ENCODE measurements around the gene SARDH. TPM values are rescaled to one million over a fixed set of nuclear protein-coding genes. Genes with fewer than 3 reads are reported as not detected.

The SARDH gene, protein sequence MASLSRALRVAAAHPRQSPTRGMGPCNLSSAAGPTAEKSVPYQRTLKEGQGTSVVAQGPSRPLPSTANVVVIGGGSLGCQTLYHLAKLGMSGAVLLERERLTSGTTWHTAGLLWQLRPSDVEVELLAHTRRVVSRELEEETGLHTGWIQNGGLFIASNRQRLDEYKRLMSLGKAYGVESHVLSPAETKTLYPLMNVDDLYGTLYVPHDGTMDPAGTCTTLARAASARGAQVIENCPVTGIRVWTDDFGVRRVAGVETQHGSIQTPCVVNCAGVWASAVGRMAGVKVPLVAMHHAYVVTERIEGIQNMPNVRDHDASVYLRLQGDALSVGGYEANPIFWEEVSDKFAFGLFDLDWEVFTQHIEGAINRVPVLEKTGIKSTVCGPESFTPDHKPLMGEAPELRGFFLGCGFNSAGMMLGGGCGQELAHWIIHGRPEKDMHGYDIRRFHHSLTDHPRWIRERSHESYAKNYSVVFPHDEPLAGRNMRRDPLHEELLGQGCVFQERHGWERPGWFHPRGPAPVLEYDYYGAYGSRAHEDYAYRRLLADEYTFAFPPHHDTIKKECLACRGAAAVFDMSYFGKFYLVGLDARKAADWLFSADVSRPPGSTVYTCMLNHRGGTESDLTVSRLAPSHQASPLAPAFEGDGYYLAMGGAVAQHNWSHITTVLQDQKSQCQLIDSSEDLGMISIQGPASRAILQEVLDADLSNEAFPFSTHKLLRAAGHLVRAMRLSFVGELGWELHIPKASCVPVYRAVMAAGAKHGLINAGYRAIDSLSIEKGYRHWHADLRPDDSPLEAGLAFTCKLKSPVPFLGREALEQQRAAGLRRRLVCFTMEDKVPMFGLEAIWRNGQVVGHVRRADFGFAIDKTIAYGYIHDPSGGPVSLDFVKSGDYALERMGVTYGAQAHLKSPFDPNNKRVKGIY
- total RNA-seq = 10 to 100 TPM in 3 of 5 experiments, 1 to 10 TPM in 1, under 1 TPM in 1; 0.73 to 27.2 (median 16.5) TPM
- 10 to 100 TPM; 10.2 to 11.0 TPM for polyA plus RNA-seq
- 15.9 reads per million, percentile 45 among the genes with 10 or more reads in this experiment for total RNA-seq

DNA sequence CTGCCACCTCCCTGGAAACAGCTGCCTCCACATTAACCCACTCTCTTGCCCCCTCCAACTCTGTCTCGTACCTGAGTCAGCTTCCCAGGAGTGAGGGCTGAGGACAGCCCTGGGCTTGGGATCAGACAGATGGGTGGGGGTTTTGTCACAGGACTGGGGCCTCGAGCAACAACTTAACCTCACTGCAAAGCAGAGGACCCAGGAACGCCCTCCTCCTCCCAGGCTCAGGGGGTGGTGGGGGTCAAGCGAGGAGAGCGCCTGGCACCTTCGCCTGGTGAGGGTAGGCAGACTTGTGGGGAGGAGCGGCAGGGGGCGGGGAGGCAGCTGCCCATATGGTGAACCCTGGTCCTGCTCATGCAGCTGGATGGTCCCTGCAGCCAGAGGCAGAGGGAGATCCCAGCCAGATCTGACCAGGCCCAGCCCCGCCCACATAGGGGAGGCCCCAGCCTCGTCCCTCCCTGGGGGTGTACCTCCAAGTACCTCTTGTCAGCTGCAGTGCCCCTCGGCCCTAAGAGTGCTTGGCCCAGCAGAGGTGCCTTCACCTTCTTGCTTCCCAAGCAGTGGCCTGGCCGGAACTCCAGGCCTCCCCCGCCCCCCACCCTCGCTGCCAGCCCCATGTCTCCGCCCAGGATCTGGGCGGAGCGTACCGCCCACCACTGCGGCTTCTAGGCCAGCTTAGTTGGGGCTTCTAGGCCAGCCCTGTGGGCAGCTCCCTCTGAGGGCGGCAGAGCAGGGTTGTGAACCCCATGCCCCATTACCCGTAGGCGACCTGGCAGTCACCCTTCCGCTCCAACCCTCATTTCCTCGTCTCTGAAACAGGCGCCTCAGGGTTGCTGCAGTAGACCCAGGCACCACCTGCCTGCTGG lies at the start of gene SARDH:
SARDH (minus strand) TSS at position 579 of the 866 bp plus-strand sequence. CDS start 4,179 bp downstream, outside the sequence.
- intact Hi-C loops (cut with micrococcal nuclease) = no loop called here
- Histone ChIP-seq H3K27ac (ENCODE audit: low read depth, low read length) (no peak within 1 kb of the TSS), H3K36me3 (ENCODE audit: control insufficient read depth in 2 of 3, insufficient read depth in 3 of 3, low read length in 3 of 3) (no peaks in the 10 kb centered on the region), H3K27me3 (ENCODE audit: control insufficient read depth in 2 of 2, insufficient read depth in 2 of 2, low read length in 2 of 2) (no peaks in the 10 kb centered on the region), H3K9me3 (ENCODE audit: control insufficient read depth in 2 of 3, low read length in 3 of 3) (no peaks in the 10 kb centered on the region), H3K4me3 (ENCODE audit: low read length) (peak within 1 kb of the TSS; percentile 31), H3K4me1 (ENCODE audit: control insufficient read depth in 2 of 2, insufficient read depth in 2 of 2, low read length in 2 of 2) (peaks cover 3 to 6% of the 10 kb centered on the region in 2 donors)
- H3K36me3 Mint-ChIP-seq = no peaks in the 10 kb centered on the region
- ATAC-seq (peak; percentile 70), DNase-seq (peak in 4 of 9 donors; percentile 15 to 51 (median 20))
- peak within 1 kb of the TSS in 1 of 9 donors; percentile 46 for H3K27ac Mint-ChIP-seq
- no peaks in the 10 kb centered on the region for H3K9me3 Mint-ChIP-seq
- H3K27me3 Mint-ChIP-seq = no peaks in the 10 kb centered on the region
- POLR2A ChIA-PET = no interaction called here
- peak within 1 kb of the TSS in 8 of 10 donors; percentile 27 to 62 (median 54) for H3K4me3 Mint-ChIP-seq
- H3K4me1 Mint-ChIP-seq = peaks cover 2 to 11% (median 5%) of the 10 kb centered on the region in 7 donors
- CTCF ChIA-PET = interaction anchor here (0.9 kb wide), 1 partner anchor 8 kb away, joined by 4 read pairs; no protein-coding TSS in a partner anchor

DNA sequence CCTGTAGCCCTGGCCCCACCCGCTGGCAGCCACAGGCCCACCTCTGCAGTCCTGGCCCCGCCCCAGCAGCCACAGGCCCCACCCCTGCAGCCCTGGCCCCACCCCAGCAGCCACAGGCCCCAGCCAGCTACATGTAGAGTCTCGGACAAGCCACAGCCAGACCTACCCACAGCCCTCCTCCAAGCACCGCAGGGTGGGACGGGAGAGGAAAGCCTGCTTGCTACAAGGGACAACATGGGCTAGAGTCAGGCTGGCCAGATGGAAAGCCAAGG lies 49.5 kb upstream of the SARDH start:
- ChIA-PET POLR2A (no interaction called here), CTCF (no interaction called here)
- no peaks in the 10 kb centered on the region for H3K4me1 ChIP-seq (ENCODE audit: control insufficient read depth in 2 of 2, insufficient read depth in 2 of 2, low read length in 2 of 2)
- Mint-ChIP-seq H3K36me3 (peaks cover 0 to 4% (median 0%) of the 10 kb centered on the region in 5 donors), H3K4me1 (peaks cover 0 to 9% (median 4%) of the 10 kb centered on the region in 7 donors), H3K9me3 (peaks cover 0 to 1% (median 0%) of the 10 kb centered on the region in 11 donors), H3K27me3 (peaks cover 0 to 4% (median 0%) of the 10 kb centered on the region in 5 donors), H3K4me3 (no peak overlapping the region), H3K27ac (no peak overlapping the region)
- H3K27ac ChIP-seq (ENCODE audit: low read depth, low read length) = no peak overlapping the region
- H3K27me3 ChIP-seq (ENCODE audit: control insufficient read depth in 2 of 2, insufficient read depth in 2 of 2, low read length in 2 of 2) = no peaks in the 10 kb centered on the region
- DNase-seq = no peak
- H3K36me3 ChIP-seq (ENCODE audit: control insufficient read depth in 2 of 3, insufficient read depth in 3 of 3, low read length in 3 of 3) = no peaks in the 10 kb centered on the region
- no peaks in the 10 kb centered on the region for H3K9me3 ChIP-seq (ENCODE audit: control insufficient read depth in 2 of 3, low read length in 3 of 3)
- peak; percentile 55 for ATAC-seq
- no peak overlapping the region for H3K4me3 ChIP-seq (ENCODE audit: low read length)
- intact Hi-C loops (cut with micrococcal nuclease) = no loop called here

DNA sequence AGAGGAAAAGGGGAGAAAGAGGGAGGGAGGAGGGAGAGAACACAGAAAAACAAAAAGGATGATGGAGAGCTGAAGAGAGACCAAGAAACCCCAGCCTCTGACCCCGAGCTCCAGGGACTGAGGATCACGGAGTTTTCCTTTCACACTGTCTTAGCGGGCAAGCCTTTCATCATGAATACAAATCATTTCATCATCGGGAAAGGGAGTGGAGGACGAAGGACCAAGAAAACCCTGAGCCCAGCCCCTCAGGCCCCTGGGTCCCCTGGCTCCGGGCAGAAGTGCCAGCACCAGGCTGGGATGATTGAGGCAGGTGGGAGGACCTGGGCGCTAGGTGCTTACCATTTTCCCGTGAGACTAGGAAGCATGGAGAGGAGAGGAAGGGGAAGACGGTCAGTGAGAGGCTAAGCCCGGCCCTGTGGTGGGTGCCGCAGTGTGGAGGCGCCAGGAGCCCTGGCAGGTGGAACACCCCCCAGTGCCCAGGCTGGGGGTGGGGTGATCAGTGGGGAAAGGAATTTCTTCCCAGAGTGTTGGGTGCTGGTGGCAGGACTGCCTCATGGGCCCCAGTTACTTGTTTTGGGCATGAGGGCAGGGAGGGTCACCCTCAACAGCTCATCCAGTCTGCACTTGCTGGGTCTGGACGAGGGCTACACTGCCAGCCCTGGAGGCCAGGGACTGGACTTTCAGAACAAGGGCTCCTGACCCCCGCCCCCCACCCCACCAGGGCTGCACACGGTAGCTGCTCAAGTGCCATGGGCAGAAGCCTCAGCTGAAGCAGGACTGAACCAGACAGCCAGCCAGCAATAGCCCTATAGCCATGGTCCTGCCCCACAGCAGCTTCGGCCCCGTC lies 49.0 kb upstream of the SARDH start:
- Histone ChIP-seq H3K36me3 (ENCODE audit: control insufficient read depth in 2 of 3, insufficient read depth in 3 of 3, low read length in 3 of 3) (no peaks in the 10 kb centered on the region), H3K27me3 (ENCODE audit: control insufficient read depth in 2 of 2, insufficient read depth in 2 of 2, low read length in 2 of 2) (no peaks in the 10 kb centered on the region), H3K9me3 (ENCODE audit: control insufficient read depth in 2 of 3, low read length in 3 of 3) (no peaks in the 10 kb centered on the region), H3K4me1 (ENCODE audit: control insufficient read depth in 2 of 2, insufficient read depth in 2 of 2, low read length in 2 of 2) (no peaks in the 10 kb centered on the region), H3K27ac (ENCODE audit: low read depth, low read length) (no peak overlapping the region), H3K4me3 (ENCODE audit: low read length) (no peak overlapping the region)
- intact Hi-C loops (cut with micrococcal nuclease) = no loop called here
- Mint-ChIP-seq H3K27ac (peak overlapping the region in 1 of 9 donors; percentile 18), H3K4me1 (peaks cover 0 to 8% (median 1%) of the 10 kb centered on the region in 7 donors), H3K9me3 (no peaks in the 10 kb centered on the region), H3K36me3 (peaks cover 0 to 1% (median 0%) of the 10 kb centered on the region in 5 donors), H3K4me3 (no peak overlapping the region), H3K27me3 (peaks cover 0 to under 1% (median 0%) of the 10 kb centered on the region in 5 donors)
- ATAC-seq (no peak), DNase-seq (no peak)
- ChIA-PET POLR2A (no interaction called here), CTCF (interaction anchor here (0.6 kb wide), 1 partner anchor 66 kb away, joined by 3 read pairs; no protein-coding TSS in a partner anchor)

DNA sequence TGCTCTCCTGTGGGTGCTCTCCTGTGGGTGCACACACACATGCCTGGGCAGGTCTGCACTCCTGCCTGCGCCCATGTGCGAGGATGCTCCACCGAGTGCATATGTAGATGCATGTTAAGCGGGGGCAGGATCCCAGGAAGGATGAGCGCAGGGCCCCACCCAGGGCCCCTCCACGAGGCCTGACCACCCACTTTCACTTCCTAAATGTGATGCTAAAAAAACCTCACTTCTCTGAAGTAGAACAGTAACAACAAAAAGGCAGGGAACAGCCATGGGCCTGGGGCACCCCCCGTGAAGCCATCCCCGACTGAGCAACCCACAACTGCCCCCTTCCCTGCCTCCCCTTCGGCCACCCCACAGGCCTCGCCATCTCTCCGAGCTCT lies 48.2 kb upstream of the SARDH start:
- Mint-ChIP-seq H3K27ac (no peak overlapping the region), H3K9me3 (no peaks in the 10 kb centered on the region), H3K4me3 (no peak overlapping the region), H3K4me1 (peaks cover 0 to 8% (median 0%) of the 10 kb centered on the region in 7 donors), H3K27me3 (no peaks in the 10 kb centered on the region), H3K36me3 (no peaks in the 10 kb centered on the region)
- ChIA-PET POLR2A (no interaction called here), CTCF (no interaction called here)
- Histone ChIP-seq H3K4me3 (ENCODE audit: low read length) (no peak overlapping the region), H3K27ac (ENCODE audit: low read depth, low read length) (no peak overlapping the region), H3K36me3 (ENCODE audit: control insufficient read depth in 2 of 3, insufficient read depth in 3 of 3, low read length in 3 of 3) (no peaks in the 10 kb centered on the region), H3K4me1 (ENCODE audit: control insufficient read depth in 2 of 2, insufficient read depth in 2 of 2, low read length in 2 of 2) (no peaks in the 10 kb centered on the region), H3K9me3 (ENCODE audit: control insufficient read depth in 2 of 3, low read length in 3 of 3) (no peaks in the 10 kb centered on the region), H3K27me3 (ENCODE audit: control insufficient read depth in 2 of 2, insufficient read depth in 2 of 2, low read length in 2 of 2) (no peaks in the 10 kb centered on the region)
- ATAC-seq (peak; percentile 50), DNase-seq (no peak)
- intact Hi-C loops (cut with micrococcal nuclease) = no loop called here

DNA sequence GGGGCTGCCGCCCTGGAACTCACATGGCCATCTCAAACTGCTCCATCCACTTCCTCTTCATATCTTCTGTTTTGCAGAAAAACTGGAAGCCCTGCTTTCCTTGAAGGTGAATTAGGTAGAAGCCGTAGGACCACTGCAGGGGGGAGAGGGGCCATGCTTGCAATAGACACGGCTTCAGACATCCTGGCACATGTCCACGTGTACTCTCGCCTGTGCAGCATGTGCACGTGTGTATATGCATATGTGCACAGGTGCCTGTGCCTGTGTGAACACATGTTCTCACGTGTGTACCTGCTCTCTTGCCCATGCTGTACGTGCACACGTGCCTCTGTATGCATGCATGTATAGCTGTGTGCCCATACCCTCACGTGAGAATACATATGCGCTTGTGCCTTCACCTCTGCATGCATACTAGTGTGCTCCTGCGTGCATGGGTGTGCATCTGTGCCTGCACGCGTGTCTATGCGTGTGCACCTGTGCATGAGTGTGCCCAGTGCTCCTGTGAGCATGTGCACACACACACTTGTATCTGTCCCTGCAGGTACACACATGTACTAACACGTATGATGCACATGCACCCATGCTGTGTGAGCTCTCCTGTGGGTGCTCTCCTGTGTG lies 47.7 kb upstream of the SARDH start:
- CTCF ChIA-PET = no interaction called here
- intact Hi-C loops (cut with micrococcal nuclease) = no loop called here
- POLR2A ChIA-PET = no interaction called here

More for the DNA sequence above, 47.7 kb upstream of the SARDH start:
- Mint-ChIP-seq H3K27me3 (no peaks in the 10 kb centered on the region), H3K9me3 (no peaks in the 10 kb centered on the region), H3K4me1 (peaks cover 0 to 8% (median 0%) of the 10 kb centered on the region in 7 donors), H3K27ac (no peak overlapping the region), H3K36me3 (no peaks in the 10 kb centered on the region), H3K4me3 (no peak overlapping the region)
- Histone ChIP-seq H3K4me3 (ENCODE audit: low read length) (no peak overlapping the region), H3K36me3 (ENCODE audit: control insufficient read depth in 2 of 3, insufficient read depth in 3 of 3, low read length in 3 of 3) (no peaks in the 10 kb centered on the region), H3K27me3 (ENCODE audit: control insufficient read depth in 2 of 2, insufficient read depth in 2 of 2, low read length in 2 of 2) (no peaks in the 10 kb centered on the region), H3K27ac (ENCODE audit: low read depth, low read length) (no peak overlapping the region), H3K9me3 (ENCODE audit: control insufficient read depth in 2 of 3, low read length in 3 of 3) (no peaks in the 10 kb centered on the region), H3K4me1 (ENCODE audit: control insufficient read depth in 2 of 2, insufficient read depth in 2 of 2, low read length in 2 of 2) (no peaks in the 10 kb centered on the region)
- DNase-seq = no peak
- ATAC-seq = no peak
